Right atrium auricular region (tissue), 2 donors: ENCODE measurements around the gene CD300LG. TPM values are rescaled to one million over a fixed set of nuclear protein-coding genes. Genes with fewer than 3 reads are reported as not detected.
A peak's percentile ranks its signal among the peaks of the same experiment; 100 is the strongest.

ENCODE experiments used
- DNase-seq: peaks from one replicate; pipeline ENCODE4 v3.0.0-alpha.2; 2019; ENCODE audit warnings: low spot score
- H3K27ac ChIP-seq, 2 donors: fragments of 200-600 bp; sonication (generic); 1 replicate in 1 of 2; 2 replicates in 1 of 2; pipeline ENCODE4 v1.5.1; 2016 to 2019
- H3K27me3 ChIP-seq, 2 donors: fragments of 200-600 bp; sonication (generic); one replicate each; pipeline versions ENCODE4 v1.5.1 to v1.6.0; 2017 to 2019
- H3K36me3 ChIP-seq: fragments of 200-600 bp; sonication (generic); one replicate; pipeline ENCODE4 v1.5.1; 2016
- H3K4me1 ChIP-seq, 2 donors: fragments of 200-600 bp; sonication (generic); one replicate each; pipeline versions ENCODE4 v1.5.1 to v1.6.0; 2017 to 2019
- H3K4me3 ChIP-seq, 2 donors: fragments of 200-600 bp; sonication (generic); 1 replicate in 1 of 2; 2 replicates in 1 of 2; pipeline ENCODE4 v1.5.1; 2017 to 2019; ENCODE audit warnings: mild to moderate bottlenecking in 1 of 2, moderate library complexity in 1 of 2
- H3K9me3 ChIP-seq, 2 donors: fragments of 200-600 bp; sonication (generic); one replicate each; pipeline ENCODE4 v1.5.1; 2019
- CTCF ChIP-seq, 2 donors: fragments of 200-600 bp; sonication (generic); IDR thresholded peaks; one replicate each; pipeline ENCODE4 v1.5.1; 2019; ENCODE audit warnings: antibody characterized with exemption in 2 of 2
- total RNA-seq, 2 donors: library from RNA; depleted of rRNA; stranded (reverse); fragments of >200 nt; gene quantifications; one replicate each; pipeline ENCODE4 v1.1.0, GENCODE V29; 2016

The CD300LG gene
- total RNA-seq, 2 donors from 2014 or later: 11.8 to 30.4 TPM

- no peak for TF ChIP-seq CTCF (IDR thresholded peaks at IDR 0.05)
- Histone ChIP-seq H3K27me3 (no peaks in the 10 kb centered on the region), H3K4me1 (peaks cover 0 to 2% of the 10 kb centered on the region in 2 donors), H3K27ac (no peak overlapping the region), H3K36me3 (peaks cover 98% of the 10 kb centered on the region), H3K9me3 (no peaks in the 10 kb centered on the region), H3K4me3 (no peak overlapping the region)
- DNase-seq: no peak
These were observed 34.3 kb upstream of the CD300LG start for GRCh38 chr17:43812396-43813265.

GRCh38 chr17:43813386-43813785 lies 33.6 kb upstream of the CD300LG start:
- peaks cover 0 to 10% of the 10 kb centered on the region in 2 donors for H3K4me1 ChIP-seq
- no peak overlapping the region for H3K27ac ChIP-seq
- H3K4me3 ChIP-seq: no peak overlapping the region
- H3K36me3 ChIP-seq: peaks cover 98% of the 10 kb centered on the region
- H3K9me3 ChIP-seq: no peaks in the 10 kb centered on the region
- no peaks in the 10 kb centered on the region for H3K27me3 ChIP-seq
- TF ChIP-seq CTCF (IDR thresholded peaks at IDR 0.05): no peak
- no peak for DNase-seq

- DNase-seq: no peak
- H3K4me3 ChIP-seq: no peak overlapping the region
- H3K4me1 ChIP-seq: peaks cover 0 to 11% of the 10 kb centered on the region in 2 donors
- no peak for TF ChIP-seq CTCF (IDR thresholded peaks at IDR 0.05)
- H3K27ac ChIP-seq: peak overlapping the region in 1 of 2 donors; percentile 39
- H3K27me3 ChIP-seq: no peaks in the 10 kb centered on the region
- peaks cover 98% of the 10 kb centered on the region for H3K36me3 ChIP-seq
- H3K9me3 ChIP-seq: no peaks in the 10 kb centered on the region
These were observed 33.0 kb upstream of the CD300LG start for GRCh38 chr17:43814026-43814425.

GRCh38 chr17:43814714-43815113 lies 32.3 kb upstream of the CD300LG start:
- TF ChIP-seq CTCF (IDR thresholded peaks at IDR 0.05): no peak
- DNase-seq: no peak
- no peaks in the 10 kb centered on the region for H3K9me3 ChIP-seq
- H3K4me1 ChIP-seq: peaks cover 0 to 11% of the 10 kb centered on the region in 2 donors
- H3K27me3 ChIP-seq: no peaks in the 10 kb centered on the region
- H3K36me3 ChIP-seq: peaks cover 100% of the 10 kb centered on the region
- H3K27ac ChIP-seq: peak overlapping the region in 1 of 2 donors; percentile 39
- H3K4me3 ChIP-seq: no peak overlapping the region

GRCh38 chr17:43816336-43817320 lies 30.3 kb upstream of the CD300LG start:
- H3K9me3 ChIP-seq: no peaks in the 10 kb centered on the region
- H3K27me3 ChIP-seq: no peaks in the 10 kb centered on the region
- no peak for DNase-seq
- H3K36me3 ChIP-seq: peaks cover 98% of the 10 kb centered on the region
- H3K4me3 ChIP-seq: no peak overlapping the region
- no peak for TF ChIP-seq CTCF (IDR thresholded peaks at IDR 0.05)
- peaks cover 0 to 21% of the 10 kb centered on the region in 2 donors for H3K4me1 ChIP-seq
- H3K27ac ChIP-seq: peak overlapping the region; percentile 48 to 52
